IMR-90 (cell line): ENCODE measurements around the gene PHLDA2. TPM values are rescaled to one million over a fixed set of nuclear protein-coding genes. Genes with fewer than 3 reads are reported as not detected.
A peak's percentile ranks its signal among the peaks of the same experiment; 100 is the strongest.

Experiments
- ATAC-seq: fragments of 200-7000 bp; cut with Tn5 transposase; 2 replicates; pipeline ENCODE4 v1.9.1; 2020; ENCODE audit warnings: low read depth, mild to moderate bottlenecking, moderate library complexity
- BruUV-seq: library from RNA; stranded (reverse); fragments of 400-500 nt; replicated peaks from 2 replicates; lab custom pipeline; 2021; lab: Mats Ljungman, UMichigan
- CTCF ChIA-PET: fragments of 300-600 bp; formaldehyde crosslinking; extraction: SDS; loops from one replicate; lab custom pipeline; 2021; ENCODE audit warnings: antibody characterized with exemption; lab: Yijun Ruan, JAX
- POLR2A ChIA-PET: fragments of 300-600 bp; sonication (Branson Sonifier 250); formaldehyde crosslinking; loops from one replicate; lab custom pipeline; 2022; ENCODE audit warnings: antibody characterized with exemption; ENCODE audit not compliant: unreplicated experiment; lab: Charles Lee
- DNase-seq: peaks from one replicate; pipeline ENCODE4 v3.0.0; 2013
- H2AFZ ChIP-seq: replicated peaks from 2 replicates; pipeline ENCODE3; 2013; ENCODE audit warnings: low read length, mild to moderate bottlenecking; ENCODE audit not compliant: poor library complexity
- H2AK5ac ChIP-seq: 2 replicates; pipeline ENCODE4 v1.6.1; 2013; ENCODE audit warnings: low read depth, low read length, inconsistent platforms
- H2AK9ac ChIP-seq: replicated peaks from 2 replicates; pipeline ENCODE3; 2013; ENCODE audit warnings: mild to moderate bottlenecking, low read depth, low read length, moderate library complexity; ENCODE audit not compliant: poor library complexity
- H2BK120ac ChIP-seq: 2 replicates; pipeline ENCODE4 v1.6.1; 2013; ENCODE audit warnings: low read depth, low read length, inconsistent platforms
- H2BK15ac ChIP-seq: 3 replicates; pipeline ENCODE4 v1.6.1; 2013; ENCODE audit warnings: low read depth, low read length, inconsistent platforms
- H2BK20ac ChIP-seq: 2 replicates; pipeline ENCODE4 v1.6.1; 2013; ENCODE audit warnings: low read depth, mild to moderate bottlenecking, inconsistent platforms, low read length, moderate library complexity
- H2BK5ac ChIP-seq: 2 replicates; pipeline ENCODE4 v1.6.1; 2013; ENCODE audit warnings: mild to moderate bottlenecking, low read depth, low read length, inconsistent platforms; ENCODE audit not compliant: poor library complexity, severe bottlenecking
- H3K14ac ChIP-seq: replicated peaks from 2 replicates; pipeline ENCODE4 v1.6.1; 2013; ENCODE audit warnings: low read depth, low read length, inconsistent platforms
- H3K18ac ChIP-seq: 2 replicates; pipeline ENCODE4 v1.6.1; 2013; ENCODE audit warnings: low read depth, low read length, control low read depth
- H3K23ac ChIP-seq: 2 replicates; pipeline ENCODE4 v1.6.1; 2013; ENCODE audit warnings: low read depth, low read length, inconsistent platforms
- H3K27ac ChIP-seq: 2 replicates; pipeline ENCODE4 v1.5.1; 2013; ENCODE audit warnings: mild to moderate bottlenecking, control low read depth, low read length; ENCODE audit not compliant: insufficient read depth
- H3K27me3 ChIP-seq: 2 replicates; pipeline ENCODE4 v1.6.1; 2013; ENCODE audit warnings: low read length; ENCODE audit not compliant: control insufficient read depth, insufficient read depth
- H3K36me3 ChIP-seq: 2 replicates; pipeline ENCODE4 v1.6.1; 2013; ENCODE audit warnings: low read length, mixed read lengths; ENCODE audit not compliant: control insufficient read depth, insufficient read depth
- H3K4ac ChIP-seq: 2 replicates; pipeline ENCODE4 v1.6.1; 2013; ENCODE audit warnings: low read depth, low read length, inconsistent platforms
- H3K4me1 ChIP-seq: 2 replicates; pipeline ENCODE4 v1.6.1; 2013; ENCODE audit warnings: low read length, mixed read lengths; ENCODE audit not compliant: control insufficient read depth, insufficient read depth
- H3K4me2 ChIP-seq: 2 replicates; pipeline ENCODE4 v1.6.1; 2013; ENCODE audit warnings: low read depth, mild to moderate bottlenecking, control low read depth, low read length, moderate library complexity
- H3K4me3 ChIP-seq: 2 replicates; pipeline ENCODE4 v1.5.1; 2013; ENCODE audit warnings: low read depth, mild to moderate bottlenecking, control low read depth, low read length, moderate library complexity; ENCODE audit not compliant: insufficient read depth
- H3K56ac ChIP-seq: 2 replicates; pipeline ENCODE4 v1.6.1; 2013; ENCODE audit warnings: low read length, inconsistent platforms; ENCODE audit not compliant: insufficient read depth; ENCODE audit errors: extremely low read depth
- H3K79me1 ChIP-seq, 2 experiments: 2 replicates each; pipeline ENCODE4 v1.6.1; 2013; ENCODE audit warnings: low read length in 2 of 2, inconsistent platforms in 1 of 2, low read depth in 1 of 2
- H3K9ac ChIP-seq: 2 replicates; pipeline ENCODE4 v1.6.1; 2013; ENCODE audit warnings: low read depth, low read length, control low read depth
- H3K9me1 ChIP-seq: 2 replicates; pipeline ENCODE4 v1.6.1; 2013; ENCODE audit warnings: low read length, inconsistent platforms; ENCODE audit not compliant: insufficient read depth
- H3K9me3 ChIP-seq: 2 replicates; pipeline ENCODE4 v1.6.1; 2013; ENCODE audit warnings: low read length; ENCODE audit not compliant: control insufficient read depth, insufficient read depth
- H4K20me1 ChIP-seq: 2 replicates; pipeline ENCODE4 v1.6.1; 2013; ENCODE audit warnings: low read length, inconsistent platforms; ENCODE audit not compliant: insufficient read depth
- H4K5ac ChIP-seq: 2 replicates; pipeline ENCODE4 v1.6.1; 2013; ENCODE audit warnings: mild to moderate bottlenecking, low read depth, low read length, control low read depth
- H4K8ac ChIP-seq, 2 experiments: 2 replicates each; pipeline ENCODE4 v1.6.1; 2013; ENCODE audit warnings: low read depth in 2 of 2, low read length in 2 of 2, control low read depth in 1 of 2, inconsistent platforms in 1 of 2
- H4K91ac ChIP-seq: 2 replicates; pipeline ENCODE4 v1.6.1; 2013; ENCODE audit warnings: low read depth, low read length, inconsistent platforms; ENCODE audit not compliant: insufficient read depth
- BHLHE40 ChIP-seq: fragments of 150-350 bp; IDR thresholded peaks from 2 replicates; pipeline ENCODE4 v1.6.1; 2016; ENCODE audit warnings: mild to moderate bottlenecking, low read depth, low read length
- CEBPB ChIP-seq: IDR thresholded peaks from 2 replicates; pipeline ENCODE4 v1.6.1; 2012; ENCODE audit warnings: low read depth, low read length, improper control_type of control experiment
- CHD1 ChIP-seq: IDR thresholded peaks from 2 replicates; pipeline ENCODE4 v1.6.1; 2012; ENCODE audit warnings: low read depth, low read length, improper control_type of control experiment
- MAZ ChIP-seq: IDR thresholded peaks from 2 replicates; pipeline ENCODE4 v1.6.1; 2012; ENCODE audit warnings: low read depth, mild to moderate bottlenecking, low read length, improper control_type of control experiment, moderate library complexity, borderline replicate concordance
- RAD21 ChIP-seq: IDR thresholded peaks from 2 replicates; pipeline ENCODE4 v1.6.1; 2012; ENCODE audit warnings: low read length, improper control_type of control experiment
- RCOR1 ChIP-seq: IDR thresholded peaks from 2 replicates; pipeline ENCODE4 v1.6.1; 2012; ENCODE audit warnings: mild to moderate bottlenecking, low read length, improper control_type of control experiment; ENCODE audit not compliant: insufficient replicate concordance
- RFX5 ChIP-seq: IDR thresholded peaks from 2 replicates; pipeline ENCODE4 v1.8.0; 2012; ENCODE audit warnings: low read depth, mild to moderate bottlenecking, low read length, moderate library complexity
- SMC3 ChIP-seq: fragments of 150-350 bp; IDR thresholded peaks from 2 replicates; pipeline ENCODE4 v1.6.1; 2016; ENCODE audit warnings: low read depth, mild to moderate bottlenecking, antibody characterized with exemption, low read length, moderate library complexity
- WGBS, 2 experiments: methylation state at CpG; one replicate each; pipeline versions ENCODE4 v1.1.5 to v1.1.7; 2013; ENCODE audit warnings: missing lambda C conversion rate in 2 of 2; ENCODE audit not compliant: insufficient read length in 1 of 2; ENCODE audit errors: extremely low coverage in 2 of 2; 5-methylcytosine and 5-hydroxymethylcytosine counted together
- dilution Hi-C: fragments of 300-500 bp; cut with HindIII; formaldehyde crosslinking; loops from one replicate; pipeline ENCODE4 v1.14.3; 2018; ENCODE audit warnings: low sequenced_read_pairs; ENCODE audit not compliant: unreplicated experiment
- in situ Hi-C: fragments of 300-500 bp; cut with MboI; formaldehyde crosslinking; loops from 3 replicates; pipeline ENCODE4 v1.14.3; 2019; ENCODE audit warnings: low sequenced_read_pairs, inconsistent platforms, mixed read lengths
- intact Hi-C: fragments of 100-400 bp; cut with micrococcal nuclease; formaldehyde crosslinking; loops from 2 replicates; pipeline ENCODE4 v1.10.0; 2022
- polyA plus RNA-seq, 3 experiments: library from polyadenylated mRNA; depleted of rRNA; stranded (reverse); fragments of >200 nt; gene quantifications; 2 replicates each; pipeline ENCODE4 v1.2.3, GENCODE V29; 2012; ENCODE audit warnings: low replicate concordance in 1 of 3
- total RNA-seq: library from RNA; depleted of rRNA; stranded (reverse); fragments of >200 nt; gene quantifications from 2 replicates; pipeline ENCODE4 v1.2.3, GENCODE V29; 2012
- TF ChIP-seq, protein P1 (sequence below): conservative IDR thresholded peaks from 2 replicates; pipeline ENCODE4 v1.5.1; 2012; ENCODE audit warnings: mild to moderate bottlenecking, low read depth, low read length, improper control_type of control experiment
- TF ChIP-seq, protein P2 (sequence below): fragments of 150-350 bp; IDR thresholded peaks from 2 replicates; pipeline ENCODE4 v1.6.1; 2017; ENCODE audit warnings: mild to moderate bottlenecking, antibody characterized with exemption, low read length, low read depth
- TF ChIP-seq, protein P3 (sequence below): fragments of 150-350 bp; IDR thresholded peaks from 2 replicates; pipeline ENCODE4 v1.6.1; 2016; ENCODE audit warnings: low read depth, mild to moderate bottlenecking, low read length, moderate library complexity, borderline replicate concordance

Gene PHLDA2
- total and polyA plus RNA-seq, 2 of the 4 experiments (the other 2 are of a cell fraction) = 3.8 to 89.0 TPM

DNA sequence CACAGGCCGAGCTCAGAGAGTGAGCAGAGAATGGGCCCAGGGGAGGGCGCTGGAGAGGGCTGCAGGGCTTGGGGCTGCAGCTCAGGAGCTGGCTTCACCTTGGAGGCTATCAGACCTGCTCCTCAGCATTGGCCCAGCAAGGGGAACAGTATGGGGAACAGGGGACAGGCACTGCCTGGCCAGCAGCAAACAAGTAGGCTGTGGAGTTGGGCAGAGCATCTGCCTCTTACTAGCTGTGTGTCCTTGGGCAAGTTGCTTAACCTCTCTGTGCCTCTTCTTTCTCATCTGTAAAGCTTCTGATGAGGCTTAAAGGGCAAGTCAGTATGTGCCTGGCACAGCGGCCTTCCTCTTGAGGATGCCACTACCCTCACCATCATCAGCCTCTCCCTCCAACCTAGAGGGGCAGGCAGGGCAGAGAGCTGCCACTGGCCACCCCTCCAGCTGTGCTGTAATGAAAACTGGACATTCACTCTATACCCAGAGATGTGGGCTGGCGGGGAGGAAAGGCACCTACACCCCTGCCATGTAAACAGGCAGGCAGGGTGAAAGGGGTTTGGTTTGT lies 36.2 kb downstream of the PHLDA2 start:
- Histone ChIP-seq H4K91ac (peak overlapping the region; percentile 98), H2AK5ac (peak overlapping the region; percentile 99), H2BK20ac (no peak overlapping the region), H3K14ac (peak overlapping the region; percentile 95; the same call in 1 of the 2 replicates), H3K9ac (peak overlapping the region; percentile 96), H2AFZ (peak overlapping the region; percentile 100), H3K23ac (no peak overlapping the region), H3K56ac (no peak overlapping the region), H3K27ac (peak overlapping the region; percentile 80), H2BK5ac (no peak overlapping the region), H2BK120ac (peak overlapping the region; percentile 92), H3K4me2 (peak overlapping the region; percentile 78), H4K20me1 (no peaks in the 10 kb centered on the region), H3K18ac (no peak overlapping the region), H3K4me3 (peak overlapping the region; percentile 44), H3K4ac (peak overlapping the region; percentile 99), H3K27me3 (no peaks in the 10 kb centered on the region), H2BK15ac (peak overlapping the region; percentile 83; the same call in 1 of the 3 replicates), H3K4me1 (peaks cover 27% of the 10 kb centered on the region), H3K9me3 (no peaks in the 10 kb centered on the region), H3K36me3 (no peaks in the 10 kb centered on the region), H4K8ac (peak overlapping the region; percentile 88 to 99), H3K79me1 (peaks cover 0 to 5% of the 10 kb centered on the region in 2 experiments; a peak in 1 of 4 replicates), H4K5ac (peak overlapping the region; percentile 87), H3K9me1 (peaks cover 8% of the 10 kb centered on the region), H2AK9ac (peak overlapping the region; percentile 96)
- no CpG with 5 or more reads among the region's 4 CpGs for WGBS, 2 experiments
- BruUV-seq = no TSS peak
- ChIA-PET POLR2A (interaction anchor here (0.6 kb wide), 1 partner anchor 9 kb away, joined by 4 read pairs; no protein-coding TSS in a partner anchor), CTCF (interaction anchor here (0.6 to 11.0 kb wide), 3 partner anchors 37 to 360 kb away, joined by 3 to 116 read pairs (median 3); no protein-coding TSS in a partner anchor)
- dilution Hi-C loops = no loop called here
- DNase-seq = no peak
- ATAC-seq = peak; percentile 6
- TF ChIP-seq RAD21 = peak; percentile 25; the same call in 1 of the 2 replicates
- no peak for TF ChIP-seq BHLHE40
- TF ChIP-seq, protein P1, sequence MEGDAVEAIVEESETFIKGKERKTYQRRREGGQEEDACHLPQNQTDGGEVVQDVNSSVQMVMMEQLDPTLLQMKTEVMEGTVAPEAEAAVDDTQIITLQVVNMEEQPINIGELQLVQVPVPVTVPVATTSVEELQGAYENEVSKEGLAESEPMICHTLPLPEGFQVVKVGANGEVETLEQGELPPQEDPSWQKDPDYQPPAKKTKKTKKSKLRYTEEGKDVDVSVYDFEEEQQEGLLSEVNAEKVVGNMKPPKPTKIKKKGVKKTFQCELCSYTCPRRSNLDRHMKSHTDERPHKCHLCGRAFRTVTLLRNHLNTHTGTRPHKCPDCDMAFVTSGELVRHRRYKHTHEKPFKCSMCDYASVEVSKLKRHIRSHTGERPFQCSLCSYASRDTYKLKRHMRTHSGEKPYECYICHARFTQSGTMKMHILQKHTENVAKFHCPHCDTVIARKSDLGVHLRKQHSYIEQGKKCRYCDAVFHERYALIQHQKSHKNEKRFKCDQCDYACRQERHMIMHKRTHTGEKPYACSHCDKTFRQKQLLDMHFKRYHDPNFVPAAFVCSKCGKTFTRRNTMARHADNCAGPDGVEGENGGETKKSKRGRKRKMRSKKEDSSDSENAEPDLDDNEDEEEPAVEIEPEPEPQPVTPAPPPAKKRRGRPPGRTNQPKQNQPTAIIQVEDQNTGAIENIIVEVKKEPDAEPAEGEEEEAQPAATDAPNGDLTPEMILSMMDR = peak; percentile 34
- no peak for TF ChIP-seq RFX5
- peak; percentile 26; the same call in 1 of the 2 replicates for TF ChIP-seq SMC3
- TF ChIP-seq, protein P2, sequence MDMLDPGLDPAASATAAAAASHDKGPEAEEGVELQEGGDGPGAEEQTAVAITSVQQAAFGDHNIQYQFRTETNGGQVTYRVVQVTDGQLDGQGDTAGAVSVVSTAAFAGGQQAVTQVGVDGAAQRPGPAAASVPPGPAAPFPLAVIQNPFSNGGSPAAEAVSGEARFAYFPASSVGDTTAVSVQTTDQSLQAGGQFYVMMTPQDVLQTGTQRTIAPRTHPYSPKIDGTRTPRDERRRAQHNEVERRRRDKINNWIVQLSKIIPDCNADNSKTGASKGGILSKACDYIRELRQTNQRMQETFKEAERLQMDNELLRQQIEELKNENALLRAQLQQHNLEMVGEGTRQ = no peak
- no peak for TF ChIP-seq CHD1
- TF ChIP-seq RCOR1 = no peak
- TF ChIP-seq, protein P3, sequence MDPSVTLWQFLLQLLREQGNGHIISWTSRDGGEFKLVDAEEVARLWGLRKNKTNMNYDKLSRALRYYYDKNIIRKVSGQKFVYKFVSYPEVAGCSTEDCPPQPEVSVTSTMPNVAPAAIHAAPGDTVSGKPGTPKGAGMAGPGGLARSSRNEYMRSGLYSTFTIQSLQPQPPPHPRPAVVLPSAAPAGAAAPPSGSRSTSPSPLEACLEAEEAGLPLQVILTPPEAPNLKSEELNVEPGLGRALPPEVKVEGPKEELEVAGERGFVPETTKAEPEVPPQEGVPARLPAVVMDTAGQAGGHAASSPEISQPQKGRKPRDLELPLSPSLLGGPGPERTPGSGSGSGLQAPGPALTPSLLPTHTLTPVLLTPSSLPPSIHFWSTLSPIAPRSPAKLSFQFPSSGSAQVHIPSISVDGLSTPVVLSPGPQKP = no peak
- TF ChIP-seq CEBPB = no peak
- TF ChIP-seq MAZ = no peak
- in situ Hi-C loops = loop anchor here (10.0 to 25.0 kb wide), 2 partner anchors 468 to 706 kb away; no protein-coding TSS in a partner anchor
- intact Hi-C loops = loop anchor here (1.0 to 10.0 kb wide), 3 partner anchors 99 to 698 kb away; partner anchors contain the start of gene NAP1L4
